Thyroid gland (tissue), 4 donors: ENCODE results near the gene RAB40C. TPM values are rescaled to one million over a fixed set of nuclear protein-coding genes. Genes with fewer than 3 reads are reported as not detected.

Source experiments
- DNase-seq, 2 donors: peaks; one replicate each; pipeline ENCODE4 v3.0.0-alpha.2; 2019
- H3K27ac ChIP-seq, 3 donors: fragments of 200-600 bp; sonication (generic); 1 replicate in 2 of 3; 2 replicates in 1 of 3; pipeline ENCODE4 v1.5.1; 2016 to 2019; ENCODE audit warnings: mild to moderate bottlenecking in 1 of 3, moderate library complexity in 1 of 3
- H3K27me3 ChIP-seq: fragments of 200-600 bp; sonication (generic); one replicate; pipeline ENCODE4 v1.5.1; 2019
- H3K36me3 ChIP-seq, 2 donors: fragments of 200-600 bp; sonication (generic); one replicate each; pipeline ENCODE4 v1.5.1; 2016 to 2019
- H3K4me1 ChIP-seq, 2 donors: fragments of 200-600 bp; sonication (generic); one replicate each; pipeline ENCODE4 v1.5.1; 2017 to 2019
- H3K4me3 ChIP-seq, 3 donors: fragments of 200-600 bp; sonication (generic); replicated peaks in 1 of 3; 1 replicate in 2 of 3; 2 replicates in 1 of 3; pipeline ENCODE4 v1.5.1; 2016; ENCODE audit warnings: mild to moderate bottlenecking in 1 of 3
- H3K9me3 ChIP-seq: fragments of 200-600 bp; sonication (generic); one replicate; pipeline ENCODE4 v1.5.1; 2017
- POLR2A ChIP-seq, 2 donors: fragments of 450-650 bp; IDR thresholded peaks; one replicate each; pipeline ENCODE4 v1.6.1; 2017; ENCODE audit warnings: antibody characterized with exemption in 2 of 2, mild to moderate bottlenecking in 2 of 2, moderate library complexity in 1 of 2
- WGBS, 2 donors: methylation state at CpG; one replicate each; pipeline ENCODE4 v1.1.5; 2017; 5-methylcytosine and 5-hydroxymethylcytosine counted together
- intact Hi-C: fragments of 100-400 bp; cut with DNase I; formaldehyde crosslinking; loops from one replicate; pipeline ENCODE4 v1.15.1; 2023
- total RNA-seq, 4 donors: library from RNA; depleted of rRNA; stranded (reverse); fragments of >200 nt; gene quantifications; one replicate each; pipeline ENCODE4 v1.2.3, GENCODE V29; 2016
- TF ChIP-seq, protein P1 (sequence below), 6 experiments: fragments of 200-600 bp in 3 of 6; fragments of 450-650 bp in 3 of 6; sonication (generic) in 3 of 6; IDR thresholded peaks; one replicate each; pipeline ENCODE4 v1.5.1; 2016 to 2019; ENCODE audit warnings: antibody characterized with exemption in 6 of 6, mild to moderate bottlenecking in 2 of 6, inconsistent platforms in 1 of 6, moderate library complexity in 1 of 6

The RAB40C gene
- total RNA-seq, 4 donors from 2014 or later = 17.7 to 24.4 (median 18.4) TPM

DNA sequence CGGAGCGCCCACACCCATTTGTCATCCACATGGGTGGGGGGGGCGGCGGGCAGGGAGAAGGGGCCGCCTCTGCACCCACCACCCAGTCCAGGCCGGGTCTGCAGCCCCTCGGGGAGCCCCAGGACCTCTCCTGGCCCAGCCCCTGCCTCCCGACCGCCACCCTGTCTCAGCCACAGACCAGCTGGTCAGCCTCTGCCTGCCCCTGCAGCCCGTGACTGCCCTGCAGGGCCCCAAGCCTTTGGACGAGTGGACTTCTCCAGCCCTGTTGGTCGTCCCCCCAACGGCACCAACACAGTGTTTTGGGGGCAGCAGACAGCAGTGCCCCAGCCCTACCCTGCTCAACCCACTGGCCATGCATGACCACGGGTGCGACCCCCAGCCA lies 28.5 kb upstream of the RAB40C start:
- DNase-seq = no peak
- TF ChIP-seq, protein P1, sequence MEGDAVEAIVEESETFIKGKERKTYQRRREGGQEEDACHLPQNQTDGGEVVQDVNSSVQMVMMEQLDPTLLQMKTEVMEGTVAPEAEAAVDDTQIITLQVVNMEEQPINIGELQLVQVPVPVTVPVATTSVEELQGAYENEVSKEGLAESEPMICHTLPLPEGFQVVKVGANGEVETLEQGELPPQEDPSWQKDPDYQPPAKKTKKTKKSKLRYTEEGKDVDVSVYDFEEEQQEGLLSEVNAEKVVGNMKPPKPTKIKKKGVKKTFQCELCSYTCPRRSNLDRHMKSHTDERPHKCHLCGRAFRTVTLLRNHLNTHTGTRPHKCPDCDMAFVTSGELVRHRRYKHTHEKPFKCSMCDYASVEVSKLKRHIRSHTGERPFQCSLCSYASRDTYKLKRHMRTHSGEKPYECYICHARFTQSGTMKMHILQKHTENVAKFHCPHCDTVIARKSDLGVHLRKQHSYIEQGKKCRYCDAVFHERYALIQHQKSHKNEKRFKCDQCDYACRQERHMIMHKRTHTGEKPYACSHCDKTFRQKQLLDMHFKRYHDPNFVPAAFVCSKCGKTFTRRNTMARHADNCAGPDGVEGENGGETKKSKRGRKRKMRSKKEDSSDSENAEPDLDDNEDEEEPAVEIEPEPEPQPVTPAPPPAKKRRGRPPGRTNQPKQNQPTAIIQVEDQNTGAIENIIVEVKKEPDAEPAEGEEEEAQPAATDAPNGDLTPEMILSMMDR (IDR thresholded peaks at IDR 0.05) = no peak
- Histone ChIP-seq H3K9me3 (no peaks in the 10 kb centered on the region), H3K27ac (no peak overlapping the region), H3K4me1 (peaks cover 13 to 33% of the 10 kb centered on the region in 2 donors), H3K4me3 (no peak overlapping the region), H3K27me3 (no peaks in the 10 kb centered on the region), H3K36me3 (no peaks in the 10 kb centered on the region)
- intact Hi-C loops = no loop called here
- WGBS, 2 donors = 60 to 61% methylated on average over 2 to 11 of the region's 15 CpGs

DNA sequence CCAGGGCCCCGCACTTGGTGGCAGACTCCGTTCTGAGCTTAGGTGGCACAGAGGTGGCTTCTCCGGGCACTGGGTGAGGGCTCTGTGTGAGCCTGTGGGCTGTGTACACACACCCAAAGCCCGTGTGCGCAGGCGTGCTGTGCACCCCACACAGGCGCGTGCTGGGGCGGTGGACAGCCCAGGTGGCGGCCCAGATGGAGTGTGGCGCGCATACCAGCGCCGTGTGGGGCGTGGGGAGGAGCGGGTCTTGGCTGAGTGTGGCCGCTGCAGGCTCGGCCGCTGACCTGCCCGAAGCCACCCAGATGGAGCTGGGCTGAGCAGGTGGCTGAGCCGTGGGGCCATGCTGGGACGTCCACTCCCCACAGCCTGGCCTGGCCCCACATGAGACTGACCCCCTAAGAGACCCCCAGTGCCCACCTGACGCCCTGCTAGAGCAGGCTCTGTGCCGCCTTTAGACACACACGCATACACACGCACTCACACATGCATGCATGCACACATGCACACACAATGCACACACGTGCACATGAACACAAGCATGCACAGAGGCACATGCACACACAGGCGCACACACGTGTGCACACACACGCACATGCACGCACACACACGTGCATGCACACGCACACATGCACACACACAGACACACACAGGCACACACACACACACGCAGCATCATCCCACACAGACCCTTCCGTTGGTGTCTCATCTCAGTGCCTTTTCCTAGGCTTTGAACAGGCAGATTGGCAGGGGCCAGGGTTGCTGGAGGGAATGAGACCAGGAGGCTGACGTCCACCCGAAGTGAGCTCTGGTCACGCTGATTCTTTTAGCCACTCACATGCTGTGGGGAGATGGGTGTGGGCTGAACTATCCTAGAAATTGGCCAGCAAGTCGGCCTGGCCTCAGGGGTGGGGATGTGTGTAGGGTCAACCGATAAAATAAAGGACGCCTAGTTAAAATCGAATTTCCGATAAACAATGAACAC lies 27.6 kb upstream of the RAB40C start:
- WGBS, 2 donors = 87 to 89% methylated on average over 43 of the region's 43 CpGs
- Histone ChIP-seq H3K9me3 (no peaks in the 10 kb centered on the region), H3K27me3 (no peaks in the 10 kb centered on the region), H3K4me3 (no peak overlapping the region), H3K36me3 (no peaks in the 10 kb centered on the region), H3K27ac (no peak overlapping the region), H3K4me1 (peaks cover 13 to 40% of the 10 kb centered on the region in 2 donors)
- intact Hi-C loops = no loop called here
- no peak for DNase-seq
- TF ChIP-seq, protein P1 (IDR thresholded peaks at IDR 0.05) = no peak
- TF ChIP-seq POLR2A (IDR thresholded peaks at IDR 0.05) = no peak

DNA sequence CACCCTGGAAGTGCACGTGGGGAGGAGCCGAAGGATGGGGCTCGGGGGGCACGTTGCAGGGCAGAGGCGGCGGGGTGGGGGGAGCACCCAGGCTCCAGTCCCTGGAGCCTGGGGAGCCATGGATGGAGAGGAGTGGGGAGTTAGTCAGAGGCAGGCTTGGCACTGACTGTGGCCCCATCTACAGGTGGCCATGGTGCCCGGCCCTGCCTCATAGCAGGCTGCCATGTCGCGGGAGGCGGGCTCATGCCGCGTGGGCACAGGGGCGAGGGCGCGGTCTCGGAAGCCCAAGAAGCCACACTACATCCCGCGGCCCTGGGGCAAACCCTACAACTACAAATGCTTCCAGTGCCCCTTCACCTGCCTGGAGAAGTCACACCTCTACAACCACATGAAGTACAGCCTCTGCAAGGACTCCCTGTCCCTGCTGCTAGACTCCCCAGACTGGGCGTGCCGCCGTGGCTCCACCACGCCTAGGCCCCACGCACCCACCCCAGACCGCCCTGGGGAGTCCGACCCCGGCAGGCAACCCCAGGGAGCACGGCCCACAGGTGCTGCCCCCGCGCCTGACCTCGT lies 26.7 kb upstream of the RAB40C start:
- H3K9me3 ChIP-seq = no peaks in the 10 kb centered on the region
- H3K4me1 ChIP-seq = peaks cover 10 to 39% of the 10 kb centered on the region in 2 donors
- WGBS, 2 donors = 84 to 91% methylated on average over 19 to 21 of the region's 30 CpGs
- TF ChIP-seq, protein P1 (IDR thresholded peaks at IDR 0.05) = no peak
- TF ChIP-seq POLR2A (IDR thresholded peaks at IDR 0.05) = no peak
- no peak for DNase-seq
- H3K27me3 ChIP-seq = no peaks in the 10 kb centered on the region
- intact Hi-C loops = no loop called here
- no peak overlapping the region for H3K4me3 ChIP-seq
- no peaks in the 10 kb centered on the region for H3K36me3 ChIP-seq
- no peak overlapping the region for H3K27ac ChIP-seq

DNA sequence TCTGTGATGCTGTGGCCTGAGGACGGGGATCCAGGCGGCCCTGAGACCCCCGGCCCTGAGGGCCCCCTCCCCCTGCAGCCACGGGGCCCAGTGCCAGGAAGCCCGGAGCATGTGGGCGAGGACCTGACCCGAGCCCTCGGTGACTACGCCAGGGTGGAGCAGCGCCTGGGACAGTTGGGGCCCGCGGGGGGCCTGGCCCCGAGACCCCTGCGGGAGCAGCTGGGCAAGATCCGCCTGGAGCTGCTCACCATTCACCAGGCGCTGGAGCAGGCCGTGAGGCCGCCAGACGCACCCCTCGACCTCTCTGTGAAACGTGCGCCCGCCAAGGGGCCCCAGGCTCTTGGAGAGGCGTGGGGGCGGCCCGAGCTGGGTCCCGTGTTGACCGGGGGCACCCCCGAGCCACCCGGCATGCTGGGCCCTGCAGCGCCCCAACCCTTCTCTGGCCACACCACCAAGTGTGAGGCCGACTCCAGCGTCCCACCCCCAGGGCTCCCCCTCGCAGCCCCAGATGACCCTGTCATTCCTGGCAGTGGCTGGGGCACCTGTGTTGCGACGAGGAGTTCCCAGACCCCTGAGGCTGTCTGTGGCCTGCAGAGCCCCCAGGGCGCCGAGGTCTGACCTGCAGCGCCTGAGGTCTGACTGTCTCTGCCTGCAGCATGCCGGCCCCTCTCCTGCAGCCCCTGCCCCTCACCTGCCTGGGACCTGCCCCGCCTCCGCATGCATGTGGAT lies 25.0 kb upstream of the RAB40C start:
- Histone ChIP-seq H3K36me3 (no peaks in the 10 kb centered on the region), H3K4me3 (no peak overlapping the region), H3K4me1 (peaks cover 4 to 31% of the 10 kb centered on the region in 2 donors), H3K27me3 (no peaks in the 10 kb centered on the region), H3K9me3 (no peaks in the 10 kb centered on the region), H3K27ac (no peak overlapping the region)
- DNase-seq = no peak
- intact Hi-C loops = no loop called here
- no peak for TF ChIP-seq POLR2A (IDR thresholded peaks at IDR 0.05)
- WGBS, 2 donors = 82 to 100% methylated on average over 2 to 19 of the region's 42 CpGs

DNA sequence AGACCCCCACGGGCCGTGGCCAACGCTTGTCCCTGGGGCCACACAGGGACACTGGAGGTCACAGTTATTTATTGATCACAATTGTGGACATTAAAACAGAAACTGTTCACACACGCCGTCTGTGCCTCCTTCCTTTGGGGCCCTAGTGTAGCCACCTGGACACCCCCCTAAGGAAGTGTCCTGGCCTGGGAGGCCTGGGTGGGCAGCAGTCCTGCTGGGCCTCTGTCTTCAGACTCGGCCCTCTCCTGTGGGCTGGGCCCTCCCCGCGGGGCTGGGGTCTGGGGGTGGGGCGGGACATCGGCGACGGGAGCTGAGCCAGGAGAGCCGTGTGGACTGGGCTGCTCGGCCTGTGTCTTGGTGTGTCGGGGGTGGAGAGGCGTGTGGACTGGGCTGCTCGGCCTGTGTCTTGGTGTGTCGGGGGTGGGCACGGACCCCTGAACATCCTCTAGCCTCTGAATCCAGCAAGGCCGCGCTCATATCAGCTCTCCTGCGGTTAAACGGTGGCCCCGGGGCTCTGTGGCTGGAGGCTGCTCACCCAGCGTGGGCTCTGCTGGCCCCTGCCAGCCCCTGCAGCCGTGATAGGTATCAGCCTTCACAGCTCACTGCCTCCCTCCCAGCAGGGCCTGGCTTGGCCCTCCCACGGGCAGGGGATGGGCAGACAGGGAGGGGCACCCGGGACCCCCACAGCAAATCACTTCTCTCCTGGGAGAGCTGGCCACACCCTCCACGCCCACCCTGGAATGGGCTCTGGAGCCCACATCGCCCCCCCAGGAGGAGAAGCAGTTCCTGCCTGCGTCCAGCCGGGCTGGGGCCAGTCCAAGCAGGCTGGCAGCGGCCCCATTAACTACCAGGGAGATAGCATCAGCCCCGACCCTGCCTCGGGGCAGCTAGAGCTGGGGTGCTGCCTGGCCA lies 24.2 kb upstream of the RAB40C start:
- peak in 1 of 2 donors; percentile 21 for DNase-seq
- Histone ChIP-seq H3K4me1 (peaks cover 6 to 33% of the 10 kb centered on the region in 2 donors), H3K36me3 (no peaks in the 10 kb centered on the region), H3K27ac (no peak overlapping the region), H3K27me3 (no peaks in the 10 kb centered on the region), H3K9me3 (no peaks in the 10 kb centered on the region), H3K4me3 (no peak overlapping the region)
- no peak for TF ChIP-seq POLR2A (IDR thresholded peaks at IDR 0.05)
- TF ChIP-seq, protein P1 (IDR thresholded peaks at IDR 0.05) = no peak
- intact Hi-C loops = no loop called here
- 36 to 40% methylated on average over 10 to 14 of the region's 35 CpGs for WGBS, 2 donors
